GF-D8 (cell line): Measurements from ENCODE around the gene SLC2A3.
"Not testable (repeated sequence)": the region's sequence is repeated elsewhere in the genome, so short reads cannot be mapped to it uniquely, and the experiment has no call there.

Source experiments
- DNase-seq: peaks from one replicate; lab custom pipeline; 2025; lab: John Stamatoyannopoulos, UW

SLC2A3 gene

DNA sequence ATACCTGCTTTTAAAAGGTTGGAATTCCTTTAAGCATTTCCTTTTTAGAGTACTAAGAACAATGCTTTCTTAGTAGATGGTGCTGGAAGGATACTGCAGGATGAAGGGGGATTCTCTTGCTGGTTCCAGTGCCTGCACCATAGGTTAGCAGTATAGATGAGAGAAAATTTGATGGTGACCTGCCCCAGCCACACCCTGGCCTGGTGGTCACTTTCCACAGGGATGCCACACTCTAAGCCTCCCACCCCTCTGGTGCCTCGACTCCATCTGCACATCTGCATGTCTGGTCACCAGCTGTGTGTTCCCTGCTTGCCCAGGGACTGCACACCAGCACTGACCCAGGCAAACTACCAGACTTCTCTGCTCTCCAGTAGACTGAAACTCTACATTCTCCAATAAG lies 19.1 kb downstream of the SLC2A3 start:
- no peak for DNase-seq

- no peak for DNase-seq
These were observed 20.2 kb downstream of the SLC2A3 start for GRCh38 chr12:7915661-7916403.

GRCh38 chr12:7910106-7910505 lies 25.9 kb downstream of the SLC2A3 start:
- DNase-seq, result not testable (repeated sequence)

DNA sequence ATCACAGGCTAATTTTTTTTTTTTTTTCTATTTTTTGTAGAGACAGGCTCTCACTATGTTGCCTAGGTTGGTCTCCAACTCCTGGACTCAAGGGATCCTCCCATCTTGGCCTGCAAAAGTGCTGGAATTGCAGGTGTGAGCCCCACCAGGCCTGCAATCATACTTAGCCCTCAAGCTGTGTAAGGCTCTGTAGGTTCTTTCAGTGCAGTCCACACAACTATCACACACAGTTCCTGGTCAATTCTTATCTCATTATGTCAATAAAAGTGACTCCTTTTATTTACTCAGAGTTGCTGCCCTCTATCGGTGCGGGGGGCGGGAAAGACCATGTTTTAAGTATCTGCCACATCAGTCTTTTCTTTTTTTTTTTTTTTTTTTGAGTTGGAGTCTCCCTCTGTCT lies 29.0 kb downstream of the SLC2A3 start:
- DNase-seq, result no peak

DNA sequence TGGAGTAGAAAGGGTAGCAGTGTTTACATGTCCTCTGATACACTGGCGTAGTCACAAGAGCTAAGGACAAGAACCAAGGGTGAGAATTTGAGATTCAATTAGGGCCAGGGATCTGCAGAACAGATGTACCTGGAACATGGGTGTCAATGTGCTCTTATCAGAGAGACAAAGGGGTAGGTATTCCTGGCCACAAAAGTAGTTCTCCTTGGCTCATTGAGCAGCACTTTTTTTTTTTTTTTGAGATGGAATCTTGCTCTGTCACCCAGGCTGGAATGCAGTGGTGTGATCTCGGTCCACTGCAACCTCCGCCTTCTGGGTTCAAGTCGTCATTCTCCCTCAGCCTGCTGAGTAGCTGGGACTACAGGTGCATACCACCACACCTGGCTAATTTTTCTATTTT lies 29.7 kb downstream of the SLC2A3 start:
- DNase-seq, result not testable (repeated sequence)

- not testable (repeated sequence) for DNase-seq
These were observed 30.3 kb downstream of the SLC2A3 start for GRCh38 chr12:7905600-7906125.

- no peak for DNase-seq
These were observed 30.9 kb downstream of the SLC2A3 start for GRCh38 chr12:7905071-7905470.

- DNase-seq, result not testable (repeated sequence)
These were observed 33.6 kb downstream of the SLC2A3 start for GRCh38 chr12:7902416-7902815.

- DNase-seq, result no peak
These were observed 36.2 kb downstream of the SLC2A3 start for GRCh38 chr12:7899755-7900154.

DNA sequence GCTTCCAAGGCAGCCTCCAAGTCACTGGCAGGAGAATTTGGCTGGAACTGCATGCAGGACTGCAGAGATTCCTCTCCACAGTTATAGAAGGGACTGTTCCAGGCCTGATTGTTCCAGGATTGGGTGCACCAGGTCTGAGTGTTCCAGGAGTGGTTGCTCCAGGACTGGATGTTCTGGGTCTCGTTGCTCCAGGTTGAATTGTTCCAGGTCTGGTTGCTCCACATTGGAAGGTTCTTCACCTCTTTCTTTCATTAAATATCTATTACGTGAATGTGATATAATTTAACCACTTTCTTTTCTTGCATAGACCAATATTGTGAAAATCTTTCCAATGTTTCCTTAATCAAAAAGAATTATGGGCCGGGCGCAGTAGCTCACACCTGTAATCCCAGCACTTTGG lies 39.3 kb downstream of the SLC2A3 start:
- DNase-seq, result not testable (repeated sequence)

- DNase-seq, result no peak
These were observed 43.6 kb downstream of the SLC2A3 start for GRCh38 chr12:7892186-7892980.

GRCh38 chr12:7884689-7885088 lies 51.3 kb downstream of the SLC2A3 start:
- no peak for DNase-seq

DNA sequence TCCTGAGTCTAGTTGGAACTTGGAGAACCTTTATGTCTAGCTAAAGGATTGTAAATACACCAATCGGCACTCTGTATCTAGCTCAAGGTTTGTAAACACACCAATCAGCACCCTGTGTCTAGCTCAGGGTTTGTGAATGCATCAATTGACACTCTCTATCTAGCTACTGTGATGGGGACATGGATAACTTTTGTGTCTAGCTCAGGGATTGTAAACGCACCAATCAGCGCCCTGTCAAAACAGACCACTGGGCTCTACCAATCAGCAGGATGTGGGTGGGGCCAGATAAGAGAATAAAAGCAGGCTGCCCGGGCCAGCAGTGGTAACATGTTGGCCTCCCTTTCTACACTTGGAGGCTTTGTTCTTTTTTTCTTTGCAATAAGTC lies 54.3 kb downstream of the SLC2A3 start:
- not testable (repeated sequence) for DNase-seq

DNA sequence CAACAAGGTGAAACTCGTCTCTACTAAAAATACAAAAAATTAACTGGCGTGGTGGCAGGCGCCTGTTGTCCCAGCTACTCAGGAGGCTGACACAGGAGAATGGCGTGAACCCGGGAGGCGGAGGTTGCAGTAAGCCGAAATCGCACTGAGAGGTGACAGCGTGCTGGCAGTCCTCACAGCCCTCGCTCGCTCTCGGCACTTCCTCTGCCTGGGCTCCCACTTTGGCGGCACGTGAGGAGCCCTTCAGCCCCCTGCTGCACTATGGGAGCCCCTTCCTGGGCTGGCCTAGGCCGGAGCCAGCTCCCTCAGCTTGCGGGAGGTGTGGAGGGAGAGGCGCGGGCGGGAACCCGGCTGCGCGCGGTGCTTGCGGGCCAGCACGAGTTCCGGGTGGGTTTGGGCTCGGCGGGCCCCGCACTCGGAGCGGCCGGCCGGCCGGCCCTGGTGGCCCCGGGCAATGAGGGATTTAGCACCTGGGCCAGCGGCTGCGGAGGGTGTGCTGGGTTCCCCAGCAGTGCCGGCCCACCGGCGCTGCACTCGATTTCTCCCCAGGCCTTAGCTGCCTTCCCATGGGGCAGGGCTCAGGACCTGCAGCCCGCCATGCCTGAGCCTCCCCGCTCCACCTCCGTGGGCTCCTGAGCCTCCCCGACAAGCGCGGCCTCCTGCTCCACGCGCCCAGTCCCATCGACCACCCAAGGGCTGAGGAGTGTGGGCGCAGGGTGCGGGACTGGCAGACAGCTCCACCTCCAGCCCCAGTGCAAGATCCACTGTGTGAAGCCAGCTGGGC lies 54.8 kb downstream of the SLC2A3 start:
- DNase-seq, result not testable (repeated sequence)

DNA sequence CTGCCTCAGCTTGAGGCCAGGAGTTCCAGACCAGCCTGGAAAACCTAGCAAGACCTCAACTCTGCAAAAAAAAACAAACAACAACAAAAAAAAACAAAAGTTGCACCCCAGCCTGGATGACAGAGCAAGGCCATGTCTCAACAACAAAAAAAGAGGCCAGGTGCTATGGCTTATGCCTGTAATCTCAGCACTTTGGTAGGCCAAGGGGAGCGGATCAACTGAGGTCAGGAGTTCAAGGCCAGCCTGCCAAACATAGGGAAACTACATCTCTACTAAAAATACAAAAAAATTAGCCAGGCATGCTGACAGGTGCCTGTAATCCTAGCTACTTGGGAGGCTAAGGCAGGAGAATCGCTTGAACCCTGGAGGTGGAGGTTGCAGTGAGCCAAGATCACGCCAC lies 56.7 kb downstream of the SLC2A3 start:
- DNase-seq, result no peak

GRCh38 chr12:7877420-7877819 lies 58.6 kb downstream of the SLC2A3 start:
- no peak for DNase-seq

DNA sequence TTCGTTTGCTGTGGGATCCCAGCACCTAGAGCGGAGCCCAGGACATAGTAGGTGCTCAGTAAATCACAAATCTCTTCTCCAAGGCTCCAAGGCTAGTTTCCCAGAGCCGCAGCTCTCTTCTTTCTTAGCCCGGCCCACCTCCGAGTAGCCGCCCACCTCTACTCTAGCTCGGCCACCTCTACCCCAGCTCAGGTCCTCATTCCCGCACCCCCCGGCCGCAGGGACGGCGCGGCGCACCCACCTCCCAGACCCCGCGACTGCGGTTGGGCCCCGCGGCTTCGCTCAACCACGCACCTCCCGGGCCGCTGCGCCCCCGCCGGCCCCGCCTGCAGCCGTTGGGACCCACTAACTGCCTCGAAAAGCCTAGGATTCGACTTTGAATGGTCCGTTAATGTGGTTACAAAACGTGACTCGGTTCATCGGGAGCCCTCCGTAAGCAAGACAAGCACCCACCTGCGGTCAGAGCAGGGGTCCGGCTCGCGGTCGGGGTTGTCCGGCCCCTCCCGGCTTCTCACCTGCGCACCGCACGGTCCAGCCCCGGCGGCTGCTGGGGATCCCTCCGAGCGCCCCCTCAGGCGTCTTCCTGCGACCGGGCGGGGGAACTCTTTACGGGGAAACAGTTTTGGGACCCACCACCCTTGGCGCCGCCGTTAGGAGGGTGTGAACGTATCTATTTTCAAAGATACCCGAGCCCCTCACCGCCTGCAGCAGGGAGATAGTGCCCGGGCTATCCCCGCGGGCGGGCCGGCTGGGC lies 63.2 kb downstream of the SLC2A3 start, which contains the start of gene SLC2A14:
Gene SLC2A14, minus strand, starts transcription at position 350 of the 754 bp plus-strand sequence. CDS start 3,035 bp downstream, outside the sequence.
- no peak for DNase-seq

DNA sequence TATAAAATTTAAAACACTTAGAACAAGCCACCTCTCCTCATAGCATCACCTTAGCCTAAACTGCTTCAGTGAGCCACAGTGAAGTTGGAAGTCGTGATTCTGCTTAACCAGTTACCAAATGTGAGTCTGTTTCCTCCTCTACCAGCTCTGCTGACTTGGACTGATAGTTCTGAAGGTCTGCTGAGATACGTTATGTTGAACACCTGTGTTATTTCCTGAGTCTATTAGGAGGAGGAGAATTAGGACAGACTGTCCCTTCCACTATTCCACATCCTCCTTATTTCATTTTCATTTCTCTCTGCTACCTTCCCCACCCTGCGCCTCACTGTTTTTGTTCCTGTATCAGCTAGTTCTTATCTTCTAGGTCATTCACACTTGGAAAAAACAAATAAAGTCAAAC lies 65.7 kb downstream of the SLC2A3 start:
- no peak for DNase-seq
